ENCODE results near the gene UQCC3. TPM values are rescaled to one million over a fixed set of nuclear protein-coding genes. Genes with fewer than 3 reads are reported as not detected.
"Not testable (repeated sequence)": the region's sequence is repeated elsewhere in the genome, so short reads cannot be mapped to it uniquely, and the experiment has no call there.

The UQCC3 gene
- total RNA-seq, 2 donors from 2014 or later, result 2.3 to 7.3 TPM

DNA sequence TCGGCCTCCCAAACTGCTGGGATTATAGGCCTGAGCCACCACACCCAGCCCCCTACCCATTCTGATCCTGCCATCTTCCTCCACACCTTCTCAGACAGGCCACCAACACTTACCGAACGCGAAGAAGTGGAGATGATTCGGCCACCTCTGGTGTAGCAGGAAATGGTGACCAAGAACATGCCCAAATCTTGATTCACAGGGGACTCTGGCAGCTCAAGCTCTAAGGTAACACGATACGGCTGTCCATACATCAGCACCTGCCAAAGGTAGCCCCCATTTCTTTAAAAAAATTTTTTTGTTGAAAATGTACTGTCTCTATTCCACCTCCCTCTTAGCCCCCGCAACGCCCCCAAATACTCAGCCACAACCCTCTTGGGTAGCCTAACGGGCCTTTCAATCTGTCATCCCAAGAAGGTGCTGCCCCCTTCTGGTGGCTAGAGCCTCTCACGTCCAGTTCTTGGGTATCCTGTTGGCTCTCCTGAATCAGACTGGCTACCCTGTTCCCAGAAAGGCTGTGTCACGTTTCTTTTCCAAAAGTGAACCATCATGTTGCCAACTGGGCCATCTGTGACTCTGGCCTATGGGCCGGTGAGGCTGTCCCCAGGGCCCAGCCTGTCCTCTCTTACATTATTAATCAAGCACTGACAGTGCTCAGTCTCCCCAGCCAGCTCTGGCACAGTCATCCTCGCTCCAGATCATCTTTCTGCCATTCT is 23.1 kb downstream of the UQCC3 start:
- peak; percentile 49 for ATAC-seq (ENCODE audit: insufficient number of reproducible peaks, low FRiP score, low read depth)
- TF ChIP-seq CTCF (IDR thresholded peaks at IDR 0.05), result peak; percentile 81
- Histone ChIP-seq H3K9me3 (no peaks in the 10 kb centered on the region), H3K4me3 (no peak overlapping the region), H3K36me3 (peaks cover 31% of the 10 kb centered on the region), H3K27ac (no peak overlapping the region), H3K27me3 (replicated peaks; ENCODE audit: insufficient read depth) (no peaks in the 10 kb centered on the region), H3K4me1 (ENCODE audit: control insufficient read depth in 1 of 2, low read depth in 2 of 2) (peaks cover 0 to 7% of the 10 kb centered on the region in 2 donors)
- DNase-seq (ENCODE audit: low spot score), result peak; percentile 54

GRCh38 chr11:62702246-62702645 is 30.8 kb downstream of the UQCC3 start:
- no peak for DNase-seq (ENCODE audit: low spot score)
- no peak overlapping the region for H3K4me3 ChIP-seq
- H3K4me1 ChIP-seq (ENCODE audit: control insufficient read depth in 1 of 2, low read depth in 2 of 2), result peaks cover 7 to 19% of the 10 kb centered on the region in 2 donors
- no peak for TF ChIP-seq CTCF (IDR thresholded peaks at IDR 0.05)
- H3K27ac ChIP-seq, result no peak overlapping the region
- no peak for ATAC-seq (ENCODE audit: insufficient number of reproducible peaks, low FRiP score, low read depth)
- H3K36me3 ChIP-seq, result no peaks in the 10 kb centered on the region
- H3K27me3 ChIP-seq (replicated peaks; ENCODE audit: insufficient read depth), result no peaks in the 10 kb centered on the region
- no peaks in the 10 kb centered on the region for H3K9me3 ChIP-seq

DNA sequence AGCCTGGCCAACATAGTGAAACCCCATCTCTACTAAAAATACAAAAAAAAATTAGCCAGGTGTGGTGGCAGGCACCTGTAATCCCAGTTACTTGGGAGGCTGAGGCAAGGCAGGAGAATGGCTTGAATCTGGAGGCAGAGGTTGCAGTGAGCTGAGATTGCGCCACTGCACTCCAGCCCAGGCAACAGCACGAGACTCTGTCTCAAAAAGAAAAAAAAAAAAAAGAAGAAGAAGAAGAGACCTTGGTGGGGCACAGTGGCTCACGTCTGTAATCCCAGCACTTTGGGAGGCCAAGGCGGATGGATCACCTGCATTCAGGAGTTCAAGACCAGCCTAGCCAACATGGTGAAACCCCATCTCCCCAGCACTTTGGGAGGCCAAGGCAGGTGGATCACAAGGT is 32.4 kb downstream of the UQCC3 start:
- H3K4me1 ChIP-seq (ENCODE audit: control insufficient read depth in 1 of 2, low read depth in 2 of 2), result peaks cover 7 to 30% of the 10 kb centered on the region in 2 donors
- ATAC-seq (ENCODE audit: insufficient number of reproducible peaks, low FRiP score, low read depth); H3K36me3 ChIP-seq; H3K27me3 ChIP-seq (replicated peaks; ENCODE audit: insufficient read depth); DNase-seq (ENCODE audit: low spot score); H3K9me3 ChIP-seq; H3K27ac ChIP-seq; H3K4me3 ChIP-seq: not testable (repeated sequence)

GRCh38 chr11:62705413-62705812 is 33.9 kb downstream of the UQCC3 start:
- DNase-seq (ENCODE audit: low spot score) (no peak), ATAC-seq (ENCODE audit: insufficient number of reproducible peaks, low FRiP score, low read depth) (no peak)
- Histone ChIP-seq H3K4me3 (peak overlapping the region; percentile 82), H3K27me3 (replicated peaks; ENCODE audit: insufficient read depth) (no peaks in the 10 kb centered on the region), H3K27ac (peak overlapping the region; percentile 59 to 74), H3K36me3 (peaks cover under 1% of the 10 kb centered on the region), H3K9me3 (no peaks in the 10 kb centered on the region), H3K4me1 (ENCODE audit: control insufficient read depth in 1 of 2, low read depth in 2 of 2) (peaks cover 12 to 39% of the 10 kb centered on the region in 2 donors)
- TF ChIP-seq CTCF (IDR thresholded peaks at IDR 0.05), result no peak

- H3K27ac ChIP-seq, result peak overlapping the region; percentile 59 to 74
Observed at GRCh38 chr11:62705880-62706849, 34.7 kb downstream of the UQCC3 start.

More at GRCh38 chr11:62705880-62706849, 34.7 kb downstream of the UQCC3 start:
- no peak for TF ChIP-seq CTCF (IDR thresholded peaks at IDR 0.05)
- ATAC-seq (ENCODE audit: insufficient number of reproducible peaks, low FRiP score, low read depth) (peak; percentile 71), DNase-seq (ENCODE audit: low spot score) (peak; percentile 91)
- H3K4me3 ChIP-seq, result peak overlapping the region; percentile 82
- no peaks in the 10 kb centered on the region for H3K27me3 ChIP-seq (replicated peaks; ENCODE audit: insufficient read depth)
- no peaks in the 10 kb centered on the region for H3K9me3 ChIP-seq
- peaks cover 12 to 44% of the 10 kb centered on the region in 2 donors for H3K4me1 ChIP-seq (ENCODE audit: control insufficient read depth in 1 of 2, low read depth in 2 of 2)
- peaks cover 5% of the 10 kb centered on the region for H3K36me3 ChIP-seq
